Osteocyte (in vitro differentiated cells): ENCODE measurements around the gene RTEL1. TPM values are rescaled to one million over a fixed set of nuclear protein-coding genes. Genes with fewer than 3 reads are reported as not detected.

Source experiments
- DNase-seq: peaks from one replicate; pipeline ENCODE4 v3.0.0; 2021; ENCODE audit warnings: mixed read lengths; ENCODE audit not compliant: unreplicated experiment; ENCODE audit errors: extremely low spot score
- H3K27ac Mint-ChIP-seq: one replicate; pipeline ENCODE4 v1.8.0; 2021; ENCODE audit warnings: mild to moderate bottlenecking, mixed read lengths; ENCODE audit not compliant: unreplicated experiment
- H3K27me3 Mint-ChIP-seq: one replicate; pipeline ENCODE4 v1.8.0; 2021; ENCODE audit warnings: mixed read lengths; ENCODE audit not compliant: unreplicated experiment
- H3K36me3 Mint-ChIP-seq: one replicate; pipeline ENCODE4 v1.8.0; 2021; ENCODE audit warnings: mixed read lengths; ENCODE audit not compliant: unreplicated experiment
- H3K4me1 Mint-ChIP-seq: one replicate; pipeline ENCODE4 v1.8.0; 2021; ENCODE audit warnings: mixed read lengths; ENCODE audit not compliant: unreplicated experiment
- H3K4me3 Mint-ChIP-seq: one replicate; pipeline ENCODE4 v1.8.0; 2021; ENCODE audit warnings: mild to moderate bottlenecking, moderate library complexity, mixed read lengths; ENCODE audit not compliant: unreplicated experiment
- H3K9me3 Mint-ChIP-seq: one replicate; pipeline ENCODE4 v1.8.0; 2021; ENCODE audit warnings: mixed read lengths; ENCODE audit not compliant: unreplicated experiment
- CTCF ChIP-seq: fragments of 200-600 bp; sonication (generic); IDR thresholded peaks from 2 replicates; pipeline ENCODE4 v1.5.0; 2021; ENCODE audit warnings: antibody characterized with exemption, mild to moderate bottlenecking, moderate library complexity
- total RNA-seq: library from RNA; stranded (reverse); gene quantifications from 2 replicates; pipeline ENCODE4 v1.2.1, GENCODE V29; 2021

RTEL1 gene
- total RNA-seq, 1 donor from 2014 or later, result 34.1 TPM

DNA sequence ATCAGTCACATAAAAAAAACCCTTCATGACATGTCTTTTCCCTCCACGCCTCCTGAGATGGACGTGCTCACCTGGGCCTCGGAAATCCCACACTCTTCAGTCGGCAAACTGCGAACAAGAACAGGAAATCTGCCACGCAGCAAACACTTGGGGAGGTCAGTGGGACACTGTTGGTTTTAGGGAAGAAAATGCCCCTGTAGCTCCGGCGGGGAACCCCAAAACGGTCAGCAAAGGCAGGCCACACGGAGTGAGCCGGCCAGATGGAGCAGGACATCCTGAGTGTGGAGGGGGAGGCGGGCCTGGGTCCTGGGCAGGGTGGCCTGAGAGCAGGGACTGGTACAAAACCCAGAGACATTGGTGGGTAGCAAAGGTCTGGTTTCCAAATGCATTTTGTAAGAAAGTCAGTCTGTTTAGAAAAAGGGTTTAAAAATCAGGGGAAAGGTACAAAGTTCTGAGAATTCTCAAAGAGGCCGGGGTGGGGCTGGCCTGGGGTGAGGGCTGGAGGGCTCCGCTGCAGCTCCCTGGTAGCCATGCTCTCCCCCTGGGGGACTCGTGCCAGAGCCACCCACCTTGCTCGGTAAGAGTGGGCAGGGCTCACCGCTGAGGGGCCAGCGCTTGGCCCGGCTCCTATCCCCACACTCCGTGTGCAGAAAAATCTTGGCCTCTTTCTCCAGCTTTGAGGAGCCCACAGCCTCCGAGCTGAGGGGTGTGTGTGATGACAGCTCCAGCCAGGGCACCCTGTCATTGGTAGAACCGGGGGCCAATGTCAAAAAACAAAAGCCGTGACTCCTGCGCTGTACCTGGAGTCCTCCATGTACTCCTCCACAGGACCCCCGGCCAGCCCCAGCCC is 86.7 kb downstream of the RTEL1 start:
- no peaks in the 10 kb centered on the region for H3K4me1 Mint-ChIP-seq
- no peak for DNase-seq
- no peak overlapping the region for H3K27ac Mint-ChIP-seq
- H3K27me3 Mint-ChIP-seq, result no peaks in the 10 kb centered on the region
- H3K9me3 Mint-ChIP-seq, result no peaks in the 10 kb centered on the region
- no peak overlapping the region for H3K4me3 Mint-ChIP-seq
- H3K36me3 Mint-ChIP-seq, result peaks cover 7% of the 10 kb centered on the region
- no peak for TF ChIP-seq CTCF

DNA sequence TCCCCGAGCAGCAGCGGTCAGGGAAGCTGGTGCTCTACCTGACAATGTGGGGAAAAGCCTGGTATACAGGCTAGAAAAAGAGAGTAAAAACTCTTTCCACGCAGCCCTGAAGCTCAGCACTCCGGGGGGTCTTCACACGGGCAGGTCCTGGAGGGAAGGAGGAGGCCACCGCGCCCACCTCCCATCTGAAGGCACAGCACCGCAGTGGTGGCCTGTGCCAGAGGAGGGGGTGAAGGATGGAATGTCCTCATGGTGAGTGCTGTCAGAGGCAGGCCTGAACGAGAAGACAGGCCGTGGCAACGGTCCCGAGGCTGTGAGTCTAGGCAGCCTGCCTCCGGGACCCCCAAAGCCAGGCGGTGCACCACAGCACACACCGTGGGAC is 87.3 kb downstream of the RTEL1 start:
- no peak overlapping the region for H3K4me3 Mint-ChIP-seq
- no peaks in the 10 kb centered on the region for H3K4me1 Mint-ChIP-seq
- H3K27ac Mint-ChIP-seq, result no peak overlapping the region
- H3K9me3 Mint-ChIP-seq, result no peaks in the 10 kb centered on the region
- H3K36me3 Mint-ChIP-seq, result peaks cover 7% of the 10 kb centered on the region
- TF ChIP-seq CTCF, result no peak
- H3K27me3 Mint-ChIP-seq, result no peaks in the 10 kb centered on the region
- no peak for DNase-seq

Other genes starting within 250 kb of the RTEL1 start
- gene KCNQ2, start 185.7 kb upstream of the RTEL1 start, total RNA-seq, result not detected in 2 replicates
- 0.56 and 0.68 TPM in 2 replicates for gene EEF1A2, start 159.2 kb upstream of the RTEL1 start, total RNA-seq
- gene PPDPF, start 137.5 kb upstream of the RTEL1 start, total RNA-seq, result 220 and 239 TPM in 2 replicates
- 0.13 TPM in 1 of 2 replicates, not detected in the other for gene PTK6, start 120.9 kb upstream of the RTEL1 start, total RNA-seq
- not detected in 2 replicates for gene SRMS, start 110.6 kb upstream of the RTEL1 start, total RNA-seq
- 0.13 and 0.34 TPM in 2 replicates for gene FNDC11, start 104.2 kb upstream of the RTEL1 start, total RNA-seq
- gene HELZ2, start 84.1 kb upstream of the RTEL1 start, total RNA-seq, result 25.0 and 29.0 TPM in 2 replicates
- gene GMEB2, start 31.2 kb upstream of the RTEL1 start, total RNA-seq, result 10.9 and 12.1 TPM in 2 replicates
- gene STMN3, start 4.9 kb upstream of the RTEL1 start, total RNA-seq, result 32.0 and 33.2 TPM in 2 replicates
- gene TNFRSF6B, start 38.3 kb downstream of the RTEL1 start, total RNA-seq, result 0.84 and 2.3 TPM in 2 replicates
- gene ARFRP1, start 49.7 kb downstream of the RTEL1 start, total RNA-seq, result 46.1 and 46.7 TPM in 2 replicates
- 24.3 and 28.0 TPM in 2 replicates for gene ZGPAT, start 49.7 kb downstream of the RTEL1 start, total RNA-seq
- gene LIME1, start 78.4 kb downstream of the RTEL1 start, total RNA-seq, result 9.4 and 12.5 TPM in 2 replicates
- 74.8 and 80.7 TPM in 2 replicates for gene SLC2A4RG, start 81.5 kb downstream of the RTEL1 start, total RNA-seq
- gene ZBTB46, start 173.0 kb downstream of the RTEL1 start, total RNA-seq, result 20.5 and 20.9 TPM in 2 replicates
- gene ABHD16B, start 203.2 kb downstream of the RTEL1 start, total RNA-seq, result not detected in 2 replicates
- 102 and 109 TPM in 2 replicates for gene TPD52L2, start 207.0 kb downstream of the RTEL1 start, total RNA-seq
- 41.2 and 42.7 TPM in 2 replicates for gene DNAJC5, start 236.8 kb downstream of the RTEL1 start, total RNA-seq